Body of pancreas (tissue), 4 donors: Measurements from ENCODE around the gene SORCS2. TPM values are rescaled to one million over a fixed set of nuclear protein-coding genes. Genes with fewer than 3 reads are reported as not detected.
A peak's percentile ranks its signal among the peaks of the same experiment; 100 is the strongest.

Experiments used
- ATAC-seq: fragments of 150-250 bp; one replicate; pipeline ENCODE4 v1.9.1; 2016
- DNase-seq, 4 donors: peaks; one replicate each; pipeline ENCODE4 v3.0.0-alpha.2; 2019
- H3K27ac ChIP-seq, 4 donors: fragments of 200-600 bp; sonication (generic); 1 replicate in 3 of 4; 2 replicates in 1 of 4; pipeline versions ENCODE4 v1.5.1 to v1.6.1; 2016 to 2019; ENCODE audit warnings: mild to moderate bottlenecking in 1 of 4, mixed read lengths in 1 of 4, moderate library complexity in 1 of 4
- H3K27me3 ChIP-seq, 2 donors: fragments of 200-600 bp; sonication (generic); one replicate each; pipeline ENCODE4 v1.6.0; 2016; ENCODE audit warnings: mild to moderate bottlenecking in 1 of 2
- H3K36me3 ChIP-seq, 2 donors: fragments of 200-600 bp; sonication (generic); replicated peaks in 1 of 2; 2 replicates each; pipeline ENCODE4 v1.5.1; 2016; ENCODE audit warnings: low read depth in 2 of 2; ENCODE audit not compliant: insufficient read depth in 1 of 2
- H3K4me1 ChIP-seq: fragments of 200-600 bp; sonication (generic); one replicate; pipeline ENCODE4 v1.6.0; 2016
- H3K4me3 ChIP-seq, 2 donors: fragments of 200-600 bp; sonication (generic); 1 replicate in 1 of 2; 2 replicates in 1 of 2; pipeline ENCODE4 v1.5.1; 2016 to 2019
- H3K9me3 ChIP-seq, 3 donors: fragments of 200-600 bp; sonication (generic); 1 replicate in 2 of 3; 2 replicates in 1 of 3; pipeline ENCODE4 v1.5.1; 2016
- POLR2A ChIP-seq, 3 donors: fragments of 450-650 bp; IDR thresholded peaks; one replicate each; pipeline ENCODE4 v1.6.1; 2016; ENCODE audit warnings: antibody characterized with exemption in 3 of 3, mild to moderate bottlenecking in 2 of 3
- WGBS, 2 donors: methylation state at CpG; one replicate each; pipeline ENCODE4 v1.1.5; 2017; 5-methylcytosine and 5-hydroxymethylcytosine counted together
- intact Hi-C: fragments of 100-400 bp; cut with DNase I; formaldehyde crosslinking; loops from one replicate; pipeline ENCODE4 v1.15.1; 2023
- total RNA-seq, 2 donors: library from RNA; depleted of rRNA; stranded (reverse); fragments of >200 nt; gene quantifications; one replicate each; pipeline ENCODE4 v1.1.0, GENCODE V29; 2016
- TF ChIP-seq, protein P1 (sequence below), 7 experiments: fragments of 450-650 bp in 4 of 7; fragments of 200-600 bp in 3 of 7; sonication (generic) in 3 of 7; IDR thresholded peaks; one replicate each; pipeline ENCODE4 v1.5.1; 2016 to 2019; ENCODE audit warnings: antibody characterized with exemption in 7 of 7

The SORCS2 gene
- total RNA-seq, 2 donors from 2014 or later, result 0.26 to 0.33 TPM

DNA sequence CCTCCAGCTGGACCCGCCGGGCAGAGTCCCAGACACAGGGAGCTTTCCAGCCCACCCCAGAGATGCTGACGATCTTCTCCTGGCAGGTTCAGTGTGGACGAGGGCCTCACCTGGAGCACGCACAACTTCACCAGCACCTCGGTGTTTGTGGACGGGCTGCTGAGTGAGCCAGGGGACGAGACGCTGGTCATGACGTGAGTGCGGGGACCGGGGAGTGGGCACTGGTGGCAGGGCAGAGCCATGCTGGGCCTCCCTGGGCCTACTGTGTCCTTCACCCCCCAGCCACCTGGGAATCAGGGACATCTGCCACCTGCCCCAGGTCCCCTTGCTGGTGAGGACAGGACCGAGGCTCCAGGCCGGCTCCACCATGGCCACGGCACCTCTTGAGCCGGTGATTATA lies 511.8 kb downstream of the SORCS2 start:
- Histone ChIP-seq H3K4me1 (no peaks in the 10 kb centered on the region), H3K36me3 (no peaks in the 10 kb centered on the region), H3K4me3 (no peak overlapping the region), H3K9me3 (no peaks in the 10 kb centered on the region), H3K27me3 (no peaks in the 10 kb centered on the region), H3K27ac (no peak overlapping the region)
- intact Hi-C loops, result no loop called here
- no peak for DNase-seq
- TF ChIP-seq POLR2A (IDR thresholded peaks at IDR 0.05), result no peak
- TF ChIP-seq, protein P1, sequence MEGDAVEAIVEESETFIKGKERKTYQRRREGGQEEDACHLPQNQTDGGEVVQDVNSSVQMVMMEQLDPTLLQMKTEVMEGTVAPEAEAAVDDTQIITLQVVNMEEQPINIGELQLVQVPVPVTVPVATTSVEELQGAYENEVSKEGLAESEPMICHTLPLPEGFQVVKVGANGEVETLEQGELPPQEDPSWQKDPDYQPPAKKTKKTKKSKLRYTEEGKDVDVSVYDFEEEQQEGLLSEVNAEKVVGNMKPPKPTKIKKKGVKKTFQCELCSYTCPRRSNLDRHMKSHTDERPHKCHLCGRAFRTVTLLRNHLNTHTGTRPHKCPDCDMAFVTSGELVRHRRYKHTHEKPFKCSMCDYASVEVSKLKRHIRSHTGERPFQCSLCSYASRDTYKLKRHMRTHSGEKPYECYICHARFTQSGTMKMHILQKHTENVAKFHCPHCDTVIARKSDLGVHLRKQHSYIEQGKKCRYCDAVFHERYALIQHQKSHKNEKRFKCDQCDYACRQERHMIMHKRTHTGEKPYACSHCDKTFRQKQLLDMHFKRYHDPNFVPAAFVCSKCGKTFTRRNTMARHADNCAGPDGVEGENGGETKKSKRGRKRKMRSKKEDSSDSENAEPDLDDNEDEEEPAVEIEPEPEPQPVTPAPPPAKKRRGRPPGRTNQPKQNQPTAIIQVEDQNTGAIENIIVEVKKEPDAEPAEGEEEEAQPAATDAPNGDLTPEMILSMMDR (IDR thresholded peaks at IDR 0.05), result no peak
- WGBS, 2 donors, result 84% methylated on average over 15 of the region's 16 CpGs; no CpG with 5 or more reads in 1 of the 2 donors
- no peak for ATAC-seq

DNA sequence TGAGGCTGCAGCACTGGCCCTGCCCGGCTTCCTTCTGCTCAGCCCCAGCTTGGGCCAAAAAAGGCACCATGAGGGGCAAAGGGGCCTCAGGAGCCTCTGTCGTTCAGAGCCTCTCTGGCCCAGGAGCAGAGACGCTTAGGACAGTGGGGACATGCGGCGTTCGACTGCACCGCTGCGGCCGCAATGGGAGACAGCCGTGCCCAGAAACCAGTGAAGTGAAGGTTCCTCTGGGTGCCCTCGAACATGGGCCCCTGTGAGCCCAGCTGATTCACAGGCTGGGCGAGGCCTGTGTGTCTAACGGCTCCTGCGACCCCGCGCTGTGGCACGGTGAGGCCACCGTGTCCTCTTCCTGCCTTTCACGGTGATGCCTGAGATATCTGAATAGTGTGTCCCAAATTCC lies 512.3 kb downstream of the SORCS2 start:
- intact Hi-C loops, result no loop called here
- 75 to 76% methylated on average over 10 to 19 of the region's 19 CpGs for WGBS, 2 donors

DNA sequence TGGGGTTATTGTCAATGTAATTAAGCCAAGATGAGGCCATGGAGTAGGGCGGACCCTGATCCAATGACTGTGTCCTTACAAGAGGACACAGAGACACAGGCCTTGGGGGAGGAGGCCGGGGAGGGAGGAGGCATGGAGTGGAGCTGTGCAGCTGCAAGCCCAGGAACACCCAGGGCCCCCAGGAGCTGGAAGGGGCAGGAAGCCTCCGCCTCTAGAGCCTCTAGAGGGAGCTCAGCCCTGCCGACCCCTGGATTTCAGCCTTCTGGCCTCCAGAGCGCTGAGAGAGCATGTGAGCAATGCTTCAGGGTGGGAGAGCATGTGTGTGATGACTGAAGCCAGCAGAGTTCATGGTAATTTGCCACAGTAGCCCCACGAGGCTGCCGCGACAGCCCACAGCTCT lies 512.7 kb downstream of the SORCS2 start:
- H3K27ac ChIP-seq, result no peak overlapping the region
- DNase-seq, result peak in 2 of 4 donors; percentile 19 to 20
- no peak overlapping the region for H3K4me3 ChIP-seq
- TF ChIP-seq, protein P1 (IDR thresholded peaks at IDR 0.05), result no peak
- no peak for TF ChIP-seq POLR2A (IDR thresholded peaks at IDR 0.05)
- no peaks in the 10 kb centered on the region for H3K36me3 ChIP-seq
- H3K4me1 ChIP-seq, result no peaks in the 10 kb centered on the region
- intact Hi-C loops, result no loop called here
- no peaks in the 10 kb centered on the region for H3K27me3 ChIP-seq
- 58 to 75% methylated on average over 2 to 8 of the region's 8 CpGs for WGBS, 2 donors
- no peaks in the 10 kb centered on the region for H3K9me3 ChIP-seq
- peak; percentile 55 for ATAC-seq

More for the DNA sequence above, 512.3 kb downstream of the SORCS2 start:
- no peaks in the 10 kb centered on the region for H3K27me3 ChIP-seq
- no peaks in the 10 kb centered on the region for H3K36me3 ChIP-seq
- H3K27ac ChIP-seq, result no peak overlapping the region
- no peaks in the 10 kb centered on the region for H3K9me3 ChIP-seq
- DNase-seq (no peak), ATAC-seq (no peak)
- no peak overlapping the region for H3K4me3 ChIP-seq
- TF ChIP-seq, protein P1 (IDR thresholded peaks at IDR 0.05), result no peak
- no peak for TF ChIP-seq POLR2A (IDR thresholded peaks at IDR 0.05)
- no peaks in the 10 kb centered on the region for H3K4me1 ChIP-seq

DNA sequence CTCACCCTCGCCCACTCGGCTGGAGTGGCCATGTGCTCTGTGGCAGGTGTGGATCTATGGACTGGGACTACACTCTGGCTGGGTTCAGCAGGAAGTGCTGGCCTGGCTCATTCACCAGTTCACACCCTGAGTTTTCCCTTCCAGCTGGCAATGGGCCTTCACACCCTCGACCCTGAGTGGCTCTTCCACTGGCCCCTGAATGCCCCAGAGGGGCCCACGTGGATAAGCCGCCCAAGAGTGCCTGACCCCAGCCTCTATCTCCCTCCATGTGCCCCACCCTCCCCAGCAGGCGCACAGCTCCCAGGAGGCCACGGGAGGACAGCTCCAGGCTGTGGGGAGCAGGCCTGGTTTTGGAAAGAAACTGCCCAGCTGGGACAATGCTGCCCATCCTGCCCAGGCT lies 513.3 kb downstream of the SORCS2 start:
- ATAC-seq, result no peak
- Histone ChIP-seq H3K27me3 (no peaks in the 10 kb centered on the region), H3K4me3 (no peak overlapping the region), H3K36me3 (no peaks in the 10 kb centered on the region), H3K9me3 (no peaks in the 10 kb centered on the region), H3K4me1 (no peaks in the 10 kb centered on the region), H3K27ac (no peak overlapping the region)
- TF ChIP-seq, protein P1 (IDR thresholded peaks at IDR 0.05), result no peak
- TF ChIP-seq POLR2A (IDR thresholded peaks at IDR 0.05), result no peak
- 36 to 51% methylated on average over 7 of the region's 7 CpGs for WGBS, 2 donors
- intact Hi-C loops, result no loop called here
- no peak for DNase-seq

DNA sequence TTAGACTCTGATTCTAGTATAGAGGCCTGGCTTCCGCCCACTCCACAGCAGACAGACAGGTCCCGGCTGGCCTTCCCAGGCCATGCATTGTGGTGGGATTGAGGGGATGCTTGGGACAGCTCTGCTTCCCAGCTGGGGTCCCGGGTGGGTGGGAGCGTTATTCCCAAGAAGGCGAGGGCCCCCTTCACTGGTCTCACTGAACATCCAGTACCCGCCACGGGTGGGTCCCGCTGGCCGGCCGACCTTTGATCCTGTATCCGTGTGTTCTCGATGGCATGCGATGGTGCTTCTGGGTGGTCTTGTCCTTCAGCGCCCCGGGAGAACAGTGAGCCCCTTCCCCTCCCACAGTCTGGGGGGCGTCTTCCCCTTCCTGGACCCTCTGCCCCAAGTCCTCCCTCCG lies 515.9 kb downstream of the SORCS2 start:
- TF ChIP-seq, protein P1 (IDR thresholded peaks at IDR 0.05), result no peak
- TF ChIP-seq POLR2A (IDR thresholded peaks at IDR 0.05), result no peak
- intact Hi-C loops, result no loop called here
- Histone ChIP-seq H3K36me3 (no peaks in the 10 kb centered on the region), H3K4me3 (no peak overlapping the region), H3K9me3 (no peaks in the 10 kb centered on the region), H3K4me1 (no peaks in the 10 kb centered on the region), H3K27ac (no peak overlapping the region), H3K27me3 (no peaks in the 10 kb centered on the region)
- 65 to 71% methylated on average over 13 to 16 of the region's 17 CpGs for WGBS, 2 donors
- ATAC-seq (no peak), DNase-seq (no peak)
